GM18511 (cell line): ENCODE results near the gene DNAJC5.
A peak's percentile ranks its signal among the peaks of the same experiment; 100 is the strongest.
"Not testable (repeated sequence)": the region's sequence is repeated elsewhere in the genome, so short reads cannot be mapped to it uniquely, and the experiment has no call there.

Experiments used
- ATAC-seq: cut with Tn5 transposase; IDR thresholded peaks from one replicate; pipeline ENCODE4 v1.9.1; 2021; ENCODE audit warnings: mild to moderate bottlenecking, moderate library complexity; ENCODE audit not compliant: unreplicated experiment

The DNAJC5 gene, protein sequence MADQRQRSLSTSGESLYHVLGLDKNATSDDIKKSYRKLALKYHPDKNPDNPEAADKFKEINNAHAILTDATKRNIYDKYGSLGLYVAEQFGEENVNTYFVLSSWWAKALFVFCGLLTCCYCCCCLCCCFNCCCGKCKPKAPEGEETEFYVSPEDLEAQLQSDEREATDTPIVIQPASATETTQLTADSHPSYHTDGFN

DNA sequence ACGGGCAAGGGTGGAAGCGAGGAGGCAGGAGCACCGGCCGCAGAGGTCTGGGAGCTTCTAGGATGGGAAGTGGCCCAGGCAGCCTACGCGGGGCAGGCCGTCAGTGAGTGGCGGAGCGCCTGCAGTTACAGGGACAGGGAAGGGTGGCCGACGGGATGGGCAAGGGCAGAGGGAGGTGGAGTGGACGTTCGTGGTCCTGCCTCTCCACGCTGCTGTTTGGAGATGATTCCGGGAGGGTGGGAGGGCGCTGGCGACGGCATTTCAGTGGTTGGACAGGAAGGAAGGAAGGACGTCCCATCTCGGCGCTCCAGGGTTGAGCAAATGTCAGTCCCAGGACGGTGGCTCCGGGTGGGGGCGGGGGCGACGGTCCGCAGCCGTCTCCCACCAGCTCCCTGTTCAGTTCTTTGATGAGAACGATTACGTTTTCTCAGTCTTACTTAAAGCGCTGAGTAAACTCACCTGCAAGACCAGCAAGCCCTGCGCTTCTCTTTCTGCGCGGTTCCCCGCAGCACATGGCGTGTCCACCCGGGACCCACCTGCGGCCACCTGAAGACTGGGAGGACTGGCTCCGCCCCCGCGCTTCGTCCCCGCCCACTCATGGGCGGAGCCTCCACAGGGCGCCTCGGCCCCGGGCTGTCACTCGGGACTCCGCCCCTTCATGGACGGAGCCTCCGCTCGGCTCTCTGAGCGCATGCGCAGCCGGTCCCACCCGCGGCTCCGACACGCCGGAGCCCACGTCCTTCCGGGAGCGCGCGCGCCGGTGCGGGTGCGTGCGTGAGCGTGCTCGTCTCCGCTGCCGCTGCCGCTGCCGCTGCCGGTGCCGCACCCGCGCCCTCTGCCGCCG is at the start of gene DNAJC5:
TSS of gene DNAJC5 (plus strand) at position 769 of the 844 bp plus-strand sequence. CDS start 33,220 bp downstream, outside the sequence.
- peak; percentile 74 for ATAC-seq

DNA sequence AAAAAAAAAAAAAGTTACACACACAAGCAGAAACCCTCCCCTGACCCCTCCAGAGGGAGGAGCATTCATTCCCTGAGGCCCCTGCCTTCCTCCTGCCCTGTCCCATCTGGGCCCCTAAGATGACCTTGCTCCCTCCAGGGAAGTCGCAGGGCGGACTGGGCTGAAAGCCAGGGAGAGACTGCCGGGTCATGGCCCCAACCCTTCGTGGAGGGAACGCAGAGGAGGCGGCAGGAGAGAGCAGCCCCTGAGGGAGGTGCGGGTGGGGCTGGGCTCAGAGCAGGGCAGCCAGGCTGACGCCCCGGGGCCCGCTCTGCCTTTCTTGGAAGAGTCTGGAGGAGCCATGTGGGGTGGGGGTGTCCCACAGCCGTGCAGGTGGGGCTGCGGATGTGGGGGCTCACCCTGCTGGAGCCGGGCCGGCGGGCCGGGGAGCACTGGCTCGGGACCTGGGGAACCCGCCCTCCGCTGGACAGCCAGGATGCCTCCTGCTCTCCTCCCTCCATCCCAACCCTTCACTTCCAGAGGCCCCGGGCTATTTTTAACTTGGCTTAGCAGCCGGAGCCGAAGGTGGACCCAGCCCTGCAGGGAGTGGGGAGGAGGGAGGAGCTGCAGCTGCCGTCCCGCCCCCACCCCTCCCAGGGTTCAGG is 48.7 kb upstream of the DNAJC5 start:
- no peak for ATAC-seq

DNA sequence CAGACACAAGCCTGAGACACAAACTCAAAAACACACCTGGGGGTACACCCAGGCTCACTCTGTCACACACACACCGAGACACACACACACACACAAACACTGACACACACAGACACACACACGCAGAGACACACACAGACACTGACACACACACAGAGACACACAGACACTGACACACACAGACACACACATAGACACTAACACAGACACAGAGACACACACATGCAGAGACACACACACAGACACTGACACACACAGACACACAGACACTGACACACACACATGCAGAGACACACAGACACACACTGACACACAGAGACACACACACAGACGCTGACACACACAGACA is 48.1 kb upstream of the DNAJC5 start:
- no peak for ATAC-seq

DNA sequence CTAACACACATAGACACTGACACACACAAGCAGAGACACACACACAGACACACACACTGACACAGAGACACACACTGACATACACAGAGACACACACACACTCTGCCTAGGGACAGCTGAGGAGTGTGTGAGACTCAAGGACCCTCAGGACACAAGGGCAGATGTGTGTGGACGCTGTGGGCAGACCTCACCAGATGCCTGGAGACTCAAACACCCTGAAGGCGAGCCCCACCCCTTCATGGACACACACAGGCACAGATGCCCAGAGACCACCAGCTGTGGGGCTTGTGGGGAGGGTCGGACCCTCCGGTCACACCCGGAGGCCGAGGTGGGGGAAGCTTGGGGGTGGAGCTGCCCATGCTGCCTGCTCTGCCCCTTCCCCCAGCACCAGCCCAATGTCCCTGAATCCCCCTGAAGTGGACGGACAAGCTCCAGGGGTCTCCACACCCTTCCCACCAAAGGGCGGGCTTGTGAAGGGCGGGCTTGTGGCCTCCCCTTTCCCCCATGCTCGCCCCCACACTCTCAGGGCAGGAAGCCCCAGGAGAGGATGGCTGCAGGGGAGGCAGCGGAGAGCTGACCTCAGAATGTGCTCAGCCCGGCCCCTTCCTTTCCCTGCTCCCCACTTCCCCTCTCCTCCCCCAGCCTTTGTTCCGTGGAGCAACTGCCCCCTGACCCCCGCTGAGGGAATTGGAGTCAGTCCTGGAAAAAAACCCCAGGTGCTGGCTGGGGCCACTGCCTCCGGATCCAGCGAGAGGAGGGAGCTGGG is 47.5 kb upstream of the DNAJC5 start:
- ATAC-seq, result no peak

DNA sequence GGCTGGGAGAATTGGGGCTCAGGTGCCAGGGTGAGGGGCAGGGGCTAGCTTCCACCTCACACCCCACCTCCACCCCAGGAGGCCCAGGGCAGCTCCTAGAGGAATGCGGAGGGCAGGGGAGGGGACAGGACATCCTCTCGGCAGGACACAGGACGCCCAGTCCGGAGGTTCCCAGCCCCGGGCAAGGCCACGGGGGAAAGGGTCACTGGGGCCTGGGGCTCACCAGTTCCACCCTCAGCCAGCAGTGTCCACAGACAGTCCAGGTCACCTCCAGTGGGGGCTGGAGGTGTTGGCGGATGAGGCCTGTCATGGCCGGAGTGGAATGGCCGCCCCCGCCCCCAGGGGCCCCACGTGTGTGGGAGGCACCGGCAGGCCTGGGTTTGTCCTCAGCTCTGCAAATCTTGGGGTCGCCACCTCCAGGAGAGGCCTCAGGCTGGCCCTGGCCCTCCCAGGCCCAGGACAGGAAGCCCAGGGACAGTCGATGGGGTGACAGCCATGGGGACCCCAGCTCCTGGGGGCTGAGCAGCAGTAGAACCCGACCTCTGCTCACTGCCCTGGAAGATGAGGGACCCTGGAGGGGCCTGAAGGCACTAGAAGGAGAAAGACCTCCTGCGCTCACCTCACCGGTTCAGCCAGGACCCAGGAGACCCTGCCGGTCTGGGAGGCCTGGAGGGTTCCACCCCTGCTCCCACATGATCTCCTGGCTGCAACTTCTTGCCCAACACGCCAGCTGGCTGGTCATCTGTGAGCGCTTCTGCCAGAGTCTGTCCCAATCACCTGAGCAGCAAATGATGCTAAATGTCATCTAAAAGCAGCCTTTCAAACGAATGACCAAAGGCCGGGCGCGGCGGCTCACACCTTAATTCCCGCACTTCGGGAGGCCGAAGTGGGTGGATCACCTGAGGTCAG is 46.7 kb upstream of the DNAJC5 start:
- no peak for ATAC-seq

DNA sequence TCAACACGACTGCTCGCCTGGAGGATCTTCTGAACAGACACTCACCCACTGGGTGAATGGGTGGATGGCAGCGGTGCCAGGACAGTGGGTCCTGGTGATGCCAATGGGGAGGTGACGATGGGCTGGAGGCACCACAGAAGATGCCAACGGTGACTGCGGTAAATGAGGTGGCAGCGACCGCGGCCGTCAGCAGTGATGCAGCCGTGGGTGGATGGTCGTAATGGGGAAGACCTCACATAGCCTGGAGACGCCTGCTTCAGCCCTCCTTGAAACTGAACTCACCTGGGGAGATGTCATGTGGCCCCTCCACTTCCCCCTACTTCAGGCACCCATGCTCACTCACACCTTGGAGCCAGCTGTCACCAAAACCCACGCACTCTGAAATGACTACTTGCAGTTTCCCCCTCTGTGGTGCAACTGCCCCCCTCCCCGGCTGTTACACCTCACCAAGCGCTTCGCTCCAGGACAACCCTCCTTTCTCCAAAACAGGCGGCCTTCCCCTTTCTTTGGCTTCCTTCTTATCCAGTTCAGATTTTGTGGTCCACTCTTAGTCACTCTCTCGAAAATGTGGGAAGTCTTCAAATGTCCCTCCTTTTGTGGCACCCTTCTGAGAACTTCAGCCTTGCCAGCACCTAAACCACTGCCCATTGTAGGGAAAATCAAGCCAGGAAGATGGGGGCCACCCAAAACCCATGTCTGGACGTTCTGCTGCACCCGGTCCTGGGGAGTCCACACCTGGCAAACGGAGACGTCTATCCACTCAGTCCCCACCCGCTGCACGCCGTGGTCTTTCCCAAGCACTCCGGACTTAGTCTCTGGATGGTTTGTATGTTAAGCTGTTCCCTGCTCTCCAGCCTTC is 44.0 kb upstream of the DNAJC5 start:
- peak; percentile 92 for ATAC-seq

DNA sequence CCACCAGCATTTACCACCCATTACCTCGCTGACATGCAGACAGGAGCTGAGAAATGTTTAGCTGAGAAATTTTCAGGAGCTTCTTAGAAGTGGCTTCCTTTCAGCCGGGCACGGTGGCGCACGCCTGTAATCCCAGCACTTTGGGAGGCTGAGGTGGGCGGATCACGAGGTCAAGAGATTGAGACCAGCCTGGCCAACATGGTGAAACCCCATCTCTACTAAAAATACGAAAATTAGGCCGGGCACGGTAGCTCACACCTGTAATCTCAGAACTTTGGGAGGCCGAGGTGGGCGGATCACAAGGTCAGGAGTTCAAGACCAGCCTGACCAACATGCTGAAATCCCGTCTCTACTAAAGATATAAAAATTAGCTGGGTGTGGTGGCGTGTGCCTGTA is 43.4 kb upstream of the DNAJC5 start:
- not testable (repeated sequence) for ATAC-seq

DNA sequence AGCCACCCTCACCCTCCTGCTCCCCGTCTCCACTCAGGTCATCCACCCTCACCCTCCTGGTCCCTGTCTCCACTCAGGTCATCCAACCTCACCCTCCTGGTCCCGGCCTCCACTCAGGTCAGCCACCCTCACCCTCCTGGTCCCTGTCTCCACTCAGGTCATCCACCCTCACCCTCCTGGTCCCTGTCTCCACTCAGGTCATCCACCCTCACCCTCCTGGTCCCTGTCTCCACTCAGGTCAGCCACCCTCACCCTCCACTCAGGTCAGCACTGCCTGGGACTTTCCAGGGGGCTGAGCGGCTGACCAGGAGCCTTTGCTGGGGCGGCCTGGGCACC is 41.2 kb upstream of the DNAJC5 start:
- ATAC-seq, result not testable (repeated sequence)

DNA sequence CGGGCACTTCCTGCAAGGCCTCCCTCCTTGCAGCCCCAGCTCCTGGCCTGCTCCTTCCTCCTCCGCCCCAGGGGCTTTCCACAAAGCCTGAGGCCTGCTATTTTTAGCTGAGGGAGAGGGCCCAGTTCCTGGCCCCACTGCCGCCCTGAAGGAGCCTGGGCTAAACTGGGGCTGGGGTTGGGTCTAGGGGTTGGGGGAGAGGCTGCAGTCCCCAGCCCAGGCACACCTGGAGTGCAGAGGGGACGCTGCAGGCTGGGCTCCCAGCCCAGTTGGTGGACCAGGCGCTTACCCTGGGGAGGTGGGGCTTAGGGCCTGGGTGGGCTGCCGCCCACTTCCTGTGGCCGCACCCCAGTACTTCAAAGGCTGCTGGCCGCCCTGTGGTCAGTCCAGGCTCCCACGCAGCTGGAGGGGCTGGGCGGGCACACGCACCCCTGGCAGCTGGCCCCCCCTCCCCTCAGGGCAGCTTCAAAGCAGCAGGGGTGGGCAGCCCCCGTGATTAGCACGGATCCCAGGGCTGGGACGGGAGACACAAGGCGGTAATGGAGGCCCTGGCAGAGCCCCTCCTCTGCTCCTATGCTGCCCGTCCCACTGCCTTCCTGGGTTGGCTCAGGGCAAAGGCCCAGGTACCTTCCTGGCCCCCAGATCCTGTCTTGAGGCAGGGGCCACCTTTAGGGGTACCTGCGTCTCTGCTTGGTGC is 40.7 kb upstream of the DNAJC5 start:
- no peak for ATAC-seq

DNA sequence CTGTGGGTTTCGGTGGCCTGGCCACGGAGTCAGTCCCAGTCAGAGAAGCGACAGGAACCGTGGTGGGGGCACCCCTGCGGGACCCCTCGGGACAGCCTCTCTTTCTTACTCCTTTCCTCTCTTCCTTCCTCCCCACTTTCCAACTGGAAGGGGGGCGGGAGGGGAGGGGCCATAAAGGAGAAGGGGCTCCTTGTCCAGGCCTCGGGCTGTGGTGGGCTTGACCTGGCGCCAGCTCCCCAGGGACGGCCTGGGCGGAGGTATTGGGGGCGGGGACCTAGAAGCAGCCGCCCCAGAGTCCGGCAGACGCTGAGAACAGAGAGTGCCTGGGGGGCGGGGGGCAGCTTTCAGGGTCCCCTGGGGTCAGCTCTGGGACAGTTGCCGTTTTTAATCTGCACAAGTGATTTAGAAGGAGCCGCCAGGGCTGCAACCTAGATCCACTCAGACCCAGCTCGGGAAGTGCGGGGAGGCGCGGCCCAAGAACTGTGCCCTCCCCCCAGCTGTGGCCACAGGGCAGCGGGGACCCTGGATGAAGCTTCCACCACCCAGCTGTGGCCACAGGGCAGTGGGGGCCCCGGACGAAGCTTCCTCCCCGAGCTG is 40.1 kb upstream of the DNAJC5 start:
- ATAC-seq, result no peak

DNA sequence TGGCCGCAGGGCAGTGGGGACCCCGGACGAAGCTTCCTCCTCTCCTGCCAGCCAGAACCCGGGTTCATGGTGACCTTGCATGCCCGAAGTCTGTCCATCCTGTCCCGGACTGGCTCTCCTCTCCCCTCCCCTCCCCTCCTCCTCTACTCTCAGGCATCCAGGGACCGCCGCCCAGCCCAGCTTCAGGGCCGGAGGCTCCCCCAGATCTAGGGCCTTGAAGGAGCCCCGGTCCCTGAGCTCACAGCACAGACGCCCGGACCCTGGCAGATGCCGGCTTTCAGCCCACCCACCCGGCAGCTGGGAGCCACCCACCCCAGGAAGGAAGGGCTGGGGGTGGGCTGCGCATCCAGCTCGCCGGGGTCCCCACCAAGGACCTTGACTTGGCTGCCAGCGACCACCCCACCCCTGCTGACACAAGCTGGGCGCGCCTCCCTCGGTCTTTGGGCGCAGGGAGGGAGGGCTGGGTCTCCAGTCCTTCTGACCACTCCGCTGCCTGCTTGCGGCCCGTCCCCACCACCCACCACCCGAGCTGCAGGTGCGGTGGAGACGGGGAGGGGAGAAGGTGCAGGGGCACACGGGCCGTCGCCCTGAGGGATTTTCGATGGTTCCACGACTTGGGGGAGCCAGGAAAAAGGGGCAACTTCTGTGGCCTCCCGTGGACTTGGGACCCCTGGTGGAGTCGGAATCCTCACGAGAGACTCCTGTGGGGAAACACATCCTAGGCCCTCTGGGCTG is 39.4 kb upstream of the DNAJC5 start:
- ATAC-seq, result no peak

DNA sequence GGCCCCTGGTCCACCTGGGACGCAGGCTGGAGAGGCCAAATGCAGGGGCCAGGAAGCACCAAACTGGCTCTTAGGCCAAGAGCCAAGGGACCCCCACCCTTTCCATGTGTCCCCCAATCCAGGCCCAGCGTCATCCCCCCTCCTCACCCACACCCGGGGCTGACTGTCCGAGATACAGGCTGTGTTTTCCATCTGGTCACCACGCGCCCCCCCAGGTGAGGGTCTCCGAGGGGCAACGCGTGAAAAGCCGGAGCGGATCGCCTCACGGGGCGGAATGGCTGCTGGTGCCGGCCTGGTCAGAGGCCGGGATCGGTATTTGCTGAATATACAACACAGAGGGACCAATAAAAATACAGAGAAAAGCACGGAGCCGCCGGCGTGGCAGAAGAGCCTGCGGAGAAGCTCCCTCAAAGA is 38.8 kb upstream of the DNAJC5 start:
- no peak for ATAC-seq

DNA sequence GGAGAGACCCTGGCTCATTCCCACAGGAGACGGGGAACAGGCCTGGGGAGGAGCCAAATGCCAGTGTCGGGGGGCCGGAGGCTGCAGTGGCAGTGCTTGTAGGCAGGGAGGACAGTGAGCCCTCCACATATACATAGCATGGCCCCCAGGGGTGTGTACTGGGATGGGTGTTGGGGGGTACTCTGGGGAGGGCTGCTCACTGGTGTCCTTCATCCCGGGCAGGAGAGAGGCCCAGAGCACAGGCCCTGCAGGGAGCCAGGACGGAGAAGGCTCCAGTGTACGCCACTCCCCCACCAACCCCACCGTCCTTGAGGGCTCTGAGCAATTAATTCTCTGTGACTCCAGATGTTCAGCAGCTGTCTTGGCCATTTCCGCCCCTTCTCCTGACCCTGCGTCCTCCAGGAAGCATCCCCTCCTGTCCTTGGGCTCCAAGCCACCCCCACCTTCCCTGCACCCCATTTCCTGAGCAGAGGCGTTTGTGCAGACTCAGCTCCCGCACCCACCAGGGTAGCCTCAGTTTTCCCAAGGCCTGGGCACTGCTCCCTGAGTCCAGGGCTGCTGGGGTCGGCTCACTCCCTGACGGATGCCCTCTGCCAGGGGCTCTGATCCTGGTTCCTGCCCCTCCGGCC is 37.0 kb upstream of the DNAJC5 start:
- ATAC-seq, result no peak

DNA sequence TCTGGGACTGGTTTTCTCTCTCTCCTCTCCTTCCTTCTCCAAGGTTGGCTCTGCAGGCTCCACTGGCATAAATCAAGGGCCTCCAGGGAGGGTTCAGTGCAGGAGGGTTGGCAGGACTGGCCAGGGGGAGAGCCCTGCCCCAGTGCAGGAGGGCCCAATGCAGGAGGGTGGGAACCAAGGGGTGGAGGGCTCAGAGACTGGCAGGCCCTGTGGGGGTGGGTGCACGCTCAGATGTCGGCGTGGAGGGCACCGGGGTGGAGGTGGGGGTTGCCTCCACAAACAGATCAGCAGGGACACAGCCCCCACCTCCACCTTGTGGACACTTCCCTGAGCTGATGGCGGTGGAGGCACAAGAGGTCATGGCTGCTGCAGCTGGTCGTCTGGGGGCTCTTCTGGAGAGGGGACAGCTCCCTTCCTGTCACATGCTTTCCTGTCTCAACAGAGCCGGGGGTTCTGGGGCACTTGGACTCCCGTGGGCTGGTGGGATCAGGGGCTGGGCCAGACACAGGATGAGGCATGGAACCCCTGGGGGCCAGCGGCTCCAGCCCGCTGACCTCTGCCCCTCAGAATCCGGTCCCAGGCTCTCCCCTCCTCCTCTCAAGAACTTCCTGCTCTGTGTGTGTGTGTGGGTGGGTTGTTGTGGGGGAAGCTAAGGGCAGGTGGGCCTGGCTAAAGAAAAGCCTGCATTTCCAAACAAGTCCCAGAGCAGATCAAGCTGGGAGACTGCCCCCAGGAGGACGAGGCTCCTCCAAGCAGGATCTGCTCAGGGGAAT is 36.3 kb upstream of the DNAJC5 start:
- no peak for ATAC-seq

DNA sequence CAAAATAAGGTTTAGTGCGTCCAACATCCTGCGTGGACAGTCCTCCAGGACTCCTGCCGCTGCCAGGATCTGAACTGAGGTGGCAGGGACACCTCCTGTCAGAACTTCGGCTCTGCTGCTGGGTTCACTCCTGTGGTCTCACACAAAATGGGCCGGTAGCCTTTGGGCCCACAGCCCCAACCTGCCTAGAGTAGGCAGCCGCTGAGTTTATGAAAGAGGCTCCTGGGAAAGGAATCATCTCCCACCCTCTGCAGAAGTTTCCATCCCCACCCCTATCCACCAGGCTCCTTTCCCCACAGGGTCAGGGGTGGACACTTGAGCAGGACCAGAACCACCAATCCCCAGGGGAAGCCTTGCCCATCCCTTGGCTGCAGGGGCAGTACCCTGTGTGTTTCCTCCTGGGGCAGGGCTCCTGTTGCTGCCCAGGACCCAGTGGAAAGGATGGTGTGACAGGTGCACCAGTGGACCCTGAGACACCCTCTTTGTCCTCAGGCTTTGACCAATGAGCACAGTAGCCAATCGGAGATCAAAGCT is 35.7 kb upstream of the DNAJC5 start:
- no peak for ATAC-seq

DNA sequence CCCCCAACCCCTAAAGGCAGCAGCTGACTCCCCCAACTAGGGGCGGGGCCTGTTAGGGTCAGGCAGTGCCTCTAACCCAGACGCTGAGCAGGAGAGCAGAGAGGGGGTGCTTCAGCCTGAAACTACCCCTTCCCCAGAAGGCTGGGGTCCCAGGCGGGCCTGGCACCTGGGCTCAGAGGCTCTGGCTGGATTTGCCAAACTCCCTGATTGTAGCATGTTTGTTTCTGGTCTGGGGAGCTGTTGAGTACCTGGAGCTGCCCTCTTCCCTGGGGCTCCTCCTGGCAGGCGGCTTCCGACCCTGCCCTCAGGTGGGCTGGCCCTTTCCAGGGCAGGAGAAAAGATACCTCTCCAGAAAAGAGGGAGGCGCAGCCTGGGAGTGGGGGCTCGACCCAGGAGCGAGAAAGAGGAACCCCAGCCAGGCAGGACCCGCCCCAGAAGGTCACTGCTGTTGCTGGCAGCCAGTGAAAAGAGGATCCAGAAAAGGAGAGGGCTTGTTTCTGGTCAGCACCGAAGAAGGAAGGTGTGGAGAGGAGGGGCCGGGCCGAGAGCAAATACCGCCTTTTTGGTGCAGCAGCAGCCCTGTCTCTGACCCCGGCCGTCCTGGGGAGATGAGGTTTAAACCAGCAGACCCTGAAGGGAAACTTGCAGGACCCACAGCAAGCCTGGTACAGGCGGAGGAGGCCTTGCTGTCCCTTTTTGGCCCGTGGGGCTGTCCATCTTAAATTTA is 34.4 kb upstream of the DNAJC5 start:
- ATAC-seq, result no peak
